COLO829 (cell line): ENCODE measurements around the gene MAT2A.
"Not testable (repeated sequence)": the region's sequence is repeated elsewhere in the genome, so short reads cannot be mapped to it uniquely, and the experiment has no call there.

ENCODE experiments used
- DNase-seq: peaks from one replicate; pipeline ENCODE4 v3.0.0; 2012; ENCODE audit warnings: low spot score

Gene MAT2A

DNA sequence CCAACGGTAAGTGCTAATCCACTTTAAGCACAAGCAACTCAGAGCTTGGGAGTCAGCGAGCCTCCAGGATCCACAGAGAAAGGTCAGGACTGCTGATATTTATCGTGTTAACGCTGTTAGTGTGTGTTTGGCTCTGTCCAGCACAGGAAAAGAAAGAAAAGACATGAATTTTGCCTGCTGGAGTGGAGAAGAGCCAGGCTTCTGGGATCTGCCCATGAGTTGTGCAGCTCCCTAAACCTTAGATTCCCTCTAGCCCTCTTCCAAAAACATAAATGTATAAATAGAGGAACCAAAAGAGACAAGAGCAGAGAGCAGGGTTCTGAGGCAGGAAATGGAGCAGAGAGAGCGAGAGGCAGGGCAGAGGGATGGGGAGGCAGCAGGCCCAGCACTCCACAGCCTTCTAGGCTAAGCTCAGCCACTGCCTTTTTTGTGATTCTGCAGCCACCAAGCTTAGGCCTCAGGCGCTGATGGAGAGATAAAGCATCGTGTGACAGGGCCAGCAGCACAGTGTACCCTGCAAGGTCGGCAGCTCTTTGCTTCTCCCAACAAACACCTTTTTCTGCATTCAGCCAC, 14.5 kb upstream of the MAT2A start:
- no peak for DNase-seq

DNA sequence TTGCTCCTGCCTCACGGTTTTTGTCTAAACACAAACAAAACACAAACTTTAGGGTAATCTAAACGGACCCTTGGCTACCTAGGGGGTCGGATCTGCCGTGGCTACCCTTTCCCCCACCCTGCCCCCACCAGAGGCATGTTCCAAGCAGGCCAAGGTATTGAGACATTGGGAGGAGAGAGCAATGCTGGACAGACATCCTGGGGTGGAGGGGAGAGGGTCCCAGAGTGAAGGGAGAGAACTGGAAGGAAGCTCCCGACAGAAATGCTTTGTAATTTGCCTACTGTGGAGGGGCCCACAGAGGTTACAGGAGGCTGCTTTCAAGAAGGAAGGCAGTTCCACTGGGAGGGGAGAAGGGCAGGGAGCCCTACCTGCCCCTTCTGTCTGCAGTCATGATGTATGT, 13.9 kb upstream of the MAT2A start:
- DNase-seq: no peak

- no peak for DNase-seq
Measured at GRCh38 chr2:85525567-85525966, 13.4 kb upstream of the MAT2A start.

DNA sequence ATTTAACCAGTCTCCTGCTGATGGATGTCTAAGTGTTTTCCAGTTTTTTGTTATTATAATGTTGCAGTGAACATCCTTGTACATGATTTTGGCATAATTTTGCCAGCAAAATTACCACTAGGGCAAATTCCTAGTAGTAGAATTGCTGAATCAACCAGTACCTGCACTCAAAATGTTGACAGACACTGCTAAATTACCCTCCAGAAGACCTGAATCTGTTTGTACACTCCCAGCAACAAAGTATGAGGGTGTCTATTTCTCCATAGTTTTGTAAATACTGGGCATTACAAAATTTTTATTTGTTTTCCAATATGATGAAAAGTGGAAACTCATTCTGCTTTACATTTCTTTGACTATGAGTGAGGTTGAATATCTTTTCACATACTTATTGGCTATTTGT, 11.2 kb upstream of the MAT2A start:
- no peak for DNase-seq

- DNase-seq: no peak
Measured at GRCh38 chr2:85528355-85528754, 10.6 kb upstream of the MAT2A start.

DNA sequence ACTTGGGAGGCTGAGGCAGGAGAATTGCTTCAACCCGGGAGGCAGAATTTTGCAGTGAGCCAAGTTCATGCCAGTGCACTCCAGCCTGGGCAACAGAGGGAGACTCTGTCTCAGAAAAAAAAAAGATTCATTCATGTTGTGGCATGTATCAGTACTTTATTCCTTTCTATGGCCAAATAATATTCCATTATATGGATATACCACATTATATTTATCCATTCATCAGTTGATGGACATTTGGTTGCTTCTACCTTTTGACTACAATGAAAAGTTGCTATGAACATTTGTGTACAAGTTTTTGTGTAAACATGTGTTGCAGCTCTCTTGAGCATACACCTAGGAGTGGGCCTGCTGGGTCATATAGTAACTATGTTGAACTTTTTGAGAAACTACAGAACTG, 9.2 kb upstream of the MAT2A start:
- no peak for DNase-seq

DNA sequence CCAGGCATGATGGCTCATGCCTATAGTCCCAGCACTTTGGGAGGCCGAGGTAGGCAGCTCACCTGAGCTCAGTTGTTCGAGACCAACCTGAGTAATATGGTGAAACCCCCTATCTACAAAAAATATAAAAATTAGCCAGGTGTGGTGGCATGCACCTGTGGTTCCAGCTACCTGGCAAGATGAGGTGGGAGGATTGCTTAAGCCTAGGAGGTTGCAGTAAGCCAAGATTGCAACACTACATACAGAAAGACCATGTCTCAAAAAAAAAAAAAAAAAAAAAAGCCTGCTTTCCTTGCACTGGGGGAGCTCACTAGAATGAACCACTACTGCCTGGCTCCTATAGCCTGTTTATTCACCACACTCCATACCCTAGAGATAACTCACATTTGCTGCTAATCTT, 7.4 kb upstream of the MAT2A start:
- DNase-seq: no peak

DNA sequence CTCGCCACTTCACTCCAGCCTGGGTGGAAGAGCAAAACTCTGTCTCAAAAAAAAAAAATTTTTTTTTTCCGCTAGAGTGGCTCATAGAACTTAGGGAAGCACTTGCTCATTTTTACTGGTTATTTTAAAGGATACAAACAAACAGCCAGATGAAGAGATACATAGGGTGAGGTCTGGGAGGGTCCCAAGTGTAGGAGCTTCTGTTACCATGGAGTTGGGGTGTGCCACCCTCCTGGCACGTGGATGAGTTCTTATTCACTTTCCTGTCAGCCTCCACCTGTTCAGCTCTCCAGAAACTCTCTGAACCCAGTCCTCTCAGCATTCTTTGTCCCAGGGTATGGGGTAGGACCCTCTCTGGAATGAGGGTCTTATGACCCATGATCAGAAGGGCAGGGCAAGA, 4.9 kb upstream of the MAT2A start:
- DNase-seq: no peak

DNA sequence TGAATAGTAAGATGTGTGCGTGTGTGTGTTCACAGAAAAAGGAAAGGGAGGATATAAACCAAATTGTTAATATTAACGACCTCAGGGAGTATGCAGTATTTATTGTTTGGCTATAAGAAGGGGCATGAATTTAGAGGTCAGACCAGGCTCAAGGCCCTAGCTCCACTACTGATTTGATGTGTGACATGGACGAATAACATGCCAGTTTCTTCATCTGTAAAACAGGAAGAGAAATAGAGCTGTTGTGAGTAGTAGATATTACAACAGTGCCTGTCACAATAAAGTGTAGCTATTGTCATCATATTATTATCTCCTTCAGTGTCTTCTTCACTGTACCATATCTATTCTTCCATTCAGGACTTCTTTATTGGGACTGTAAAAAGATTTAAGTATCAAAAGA, 4.1 kb upstream of the MAT2A start:
- DNase-seq: no peak

- DNase-seq: no peak
Measured at GRCh38 chr2:85536479-85536878, 2.5 kb upstream of the MAT2A start.

GRCh38 chr2:85537600-85538506, 1.1 kb upstream of the MAT2A start:
- no peak for DNase-seq

- DNase-seq: no peak
Measured at GRCh38 chr2:85539361-85540132, 579 bp downstream of the MAT2A start.

- DNase-seq: no peak
Measured at GRCh38 chr2:85540133-85540648, 1.2 kb downstream of the MAT2A start.

- DNase-seq: no peak
Measured at GRCh38 chr2:85541262-85541661, 2.3 kb downstream of the MAT2A start.

GRCh38 chr2:85541753-85542457, 2.9 kb downstream of the MAT2A start:
- DNase-seq: no peak

DNA sequence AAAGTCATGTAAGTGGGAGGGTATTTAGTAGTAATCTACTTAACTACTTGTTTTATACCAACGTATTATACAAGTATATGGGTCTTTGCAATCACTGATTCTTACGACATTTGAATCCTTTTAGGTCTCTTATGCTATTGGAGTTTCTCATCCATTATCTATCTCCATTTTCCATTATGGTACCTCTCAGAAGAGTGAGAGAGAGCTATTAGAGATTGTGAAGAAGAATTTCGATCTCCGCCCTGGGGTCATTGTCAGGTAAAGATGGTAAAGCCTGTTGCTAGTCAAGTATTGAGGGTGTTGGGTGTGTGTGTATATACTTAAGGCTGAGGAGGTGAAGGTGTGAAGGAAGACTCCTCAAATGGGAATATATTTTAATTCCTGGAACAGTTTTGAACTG, 3.8 kb downstream of the MAT2A start:
- DNase-seq: no peak

- DNase-seq: not testable (repeated sequence)
Measured at GRCh38 chr2:85544254-85544691, 5.3 kb downstream of the MAT2A start.

- DNase-seq: not testable (repeated sequence)
Measured at GRCh38 chr2:85544915-85545779, 6.2 kb downstream of the MAT2A start.

GRCh38 chr2:85545780-85546240, 6.8 kb downstream of the MAT2A start:
- no peak for DNase-seq

- DNase-seq: no peak
Measured at GRCh38 chr2:85547089-85547858, 8.3 kb downstream of the MAT2A start.
